Skeletal muscle tissue (tissue), 4 donors: ENCODE measurements around the gene MYO7B. TPM values are rescaled to one million over a fixed set of nuclear protein-coding genes. Genes with fewer than 3 reads are reported as not detected.

Experiments
- H3K27ac ChIP-seq: one replicate; pipeline ENCODE4 v1.7.0; 2013; ENCODE audit warnings: mild to moderate bottlenecking, low read depth, low read length, inconsistent platforms
- H3K27me3 ChIP-seq, 3 donors: one replicate each; pipeline ENCODE4 v1.7.0; 2013; ENCODE audit warnings: low read length in 3 of 3; ENCODE audit not compliant: control insufficient read depth in 3 of 3, insufficient read depth in 3 of 3
- H3K36me3 ChIP-seq, 3 donors: one replicate each; pipeline ENCODE4 v1.7.0; 2013; ENCODE audit warnings: low read length in 3 of 3; ENCODE audit not compliant: control insufficient read depth in 3 of 3, insufficient read depth in 3 of 3
- H3K4me1 ChIP-seq, 3 donors: one replicate each; pipeline ENCODE4 v1.7.0; 2013; ENCODE audit warnings: low read length in 3 of 3, mild to moderate bottlenecking in 3 of 3; ENCODE audit not compliant: control insufficient read depth in 3 of 3, insufficient read depth in 3 of 3
- H3K4me3 ChIP-seq, 3 donors: one replicate each; pipeline ENCODE4 v1.7.0; 2013; ENCODE audit warnings: low read length in 3 of 3
- H3K9ac ChIP-seq, 3 donors: one replicate each; pipeline ENCODE4 v1.7.0; 2013; ENCODE audit warnings: low read length in 3 of 3, mild to moderate bottlenecking in 3 of 3, moderate library complexity in 2 of 3, low read depth in 1 of 3
- H3K9me3 ChIP-seq, 3 donors: one replicate each; pipeline ENCODE4 v1.7.0; 2013; ENCODE audit warnings: low read length in 3 of 3; ENCODE audit not compliant: control insufficient read depth in 3 of 3
- total RNA-seq: library from RNA; depleted of rRNA; stranded (reverse); fragments of >200 nt; gene quantifications from one replicate; pipeline ENCODE4 v1.2.3, GENCODE V29; 2014
- donor health status: Osteomylitis.

The MYO7B gene
- total RNA-seq, 1 donor from 2014 or later, result 1.0 TPM

DNA sequence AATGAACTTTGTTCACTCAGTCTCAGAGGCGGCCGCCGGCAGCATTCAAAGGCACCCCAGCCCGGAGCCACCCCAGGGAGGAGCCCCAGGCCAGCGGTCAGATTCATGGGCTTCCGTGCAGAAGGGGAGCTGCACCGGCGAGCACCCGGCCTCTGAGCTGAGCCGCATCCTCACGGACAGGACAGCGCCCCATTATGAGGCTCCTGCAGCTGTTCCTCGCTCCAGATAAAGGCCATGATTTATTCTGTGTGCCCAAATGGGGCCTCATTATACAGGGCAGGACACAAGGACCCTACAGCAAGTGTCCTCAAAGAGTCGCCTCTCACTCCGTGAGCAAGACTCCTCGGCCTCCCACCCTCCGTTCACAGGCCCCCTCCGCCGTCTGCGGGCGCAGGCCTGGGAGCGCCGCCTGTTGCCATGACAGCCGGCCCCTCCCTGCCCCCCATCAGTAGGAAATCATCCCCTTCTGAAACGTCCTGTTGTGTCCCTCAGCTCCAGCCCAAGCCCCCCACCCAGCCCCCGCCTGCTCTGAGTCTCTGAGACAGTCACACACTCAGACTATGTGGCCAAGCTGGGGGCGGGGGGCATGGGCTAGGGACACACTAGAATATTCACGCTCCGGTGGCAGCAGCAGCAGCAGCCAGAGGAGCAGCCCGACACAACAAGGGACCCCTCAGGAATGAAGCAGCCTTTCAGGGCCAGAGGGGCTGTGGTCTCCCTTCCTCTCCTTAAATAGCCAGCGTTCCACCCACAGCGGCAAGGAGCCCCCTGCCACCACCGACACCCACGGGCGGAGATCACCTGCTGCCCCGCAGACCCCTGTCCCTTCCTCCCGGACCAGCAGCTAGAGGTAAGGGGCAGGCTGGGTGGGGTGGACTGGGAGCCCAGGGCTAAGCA is 110.2 kb downstream of the MYO7B start, which contains the start of gene GPR17:
Gene GPR17, plus strand, starts transcription at position 759 of the 897 bp plus-strand sequence. CDS start 4,583 bp downstream, outside the sequence.
- Histone ChIP-seq H3K27me3 (no peaks in the 10 kb centered on the region), H3K4me1 (peaks cover 25 to 50% (median 28%) of the 10 kb centered on the region in 3 donors), H3K9me3 (no peaks in the 10 kb centered on the region), H3K4me3 (no peak within 1 kb of the TSS), H3K27ac (peak within 1 kb of the TSS; percentile 19), H3K9ac (no peak within 1 kb of the TSS), H3K36me3 (peaks cover 0 to 2% (median 1%) of the 10 kb centered on the region in 3 donors)

DNA sequence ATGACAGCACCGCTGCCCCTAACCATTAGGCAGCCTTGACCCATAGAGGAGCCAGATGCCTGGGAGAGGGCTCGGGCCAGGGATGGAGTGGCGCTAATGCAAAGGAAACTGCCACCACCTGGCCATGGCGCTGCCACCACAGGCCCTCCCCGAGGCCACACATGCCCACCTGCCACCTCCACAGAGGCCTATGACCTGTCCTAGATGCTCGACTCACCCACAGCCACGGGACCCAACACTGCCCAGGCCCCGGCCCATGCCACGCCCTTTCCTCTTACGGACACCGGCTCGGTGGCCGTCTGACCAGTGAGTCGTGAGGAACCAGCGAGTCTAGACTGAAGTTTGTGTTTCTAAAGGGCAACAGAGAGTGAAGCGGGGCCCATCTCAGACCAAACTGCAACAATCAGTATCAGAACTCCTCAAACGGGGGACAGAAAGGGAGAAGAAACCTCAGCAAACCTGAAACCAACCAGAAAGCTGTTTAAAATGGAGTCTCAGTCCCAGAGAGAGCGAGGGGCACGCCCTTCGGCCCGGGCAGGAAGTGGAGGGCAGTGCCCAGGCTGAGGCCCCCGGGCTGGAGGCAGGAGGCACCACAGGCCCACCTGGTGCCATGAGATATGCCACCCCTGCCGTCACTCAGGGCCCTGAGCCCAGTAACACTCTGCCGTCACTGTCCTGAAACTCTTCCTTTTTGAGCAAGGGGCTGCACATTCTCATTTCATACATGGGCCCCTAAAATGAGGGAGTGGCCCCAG is 111.2 kb downstream of the MYO7B start:
- no peak overlapping the region for H3K4me3 ChIP-seq
- no peaks in the 10 kb centered on the region for H3K9me3 ChIP-seq
- H3K27ac ChIP-seq, result peak overlapping the region; percentile 19
- no peak overlapping the region for H3K9ac ChIP-seq
- no peaks in the 10 kb centered on the region for H3K27me3 ChIP-seq
- no peaks in the 10 kb centered on the region for H3K36me3 ChIP-seq
- H3K4me1 ChIP-seq, result peaks cover 25 to 55% (median 29%) of the 10 kb centered on the region in 3 donors

DNA sequence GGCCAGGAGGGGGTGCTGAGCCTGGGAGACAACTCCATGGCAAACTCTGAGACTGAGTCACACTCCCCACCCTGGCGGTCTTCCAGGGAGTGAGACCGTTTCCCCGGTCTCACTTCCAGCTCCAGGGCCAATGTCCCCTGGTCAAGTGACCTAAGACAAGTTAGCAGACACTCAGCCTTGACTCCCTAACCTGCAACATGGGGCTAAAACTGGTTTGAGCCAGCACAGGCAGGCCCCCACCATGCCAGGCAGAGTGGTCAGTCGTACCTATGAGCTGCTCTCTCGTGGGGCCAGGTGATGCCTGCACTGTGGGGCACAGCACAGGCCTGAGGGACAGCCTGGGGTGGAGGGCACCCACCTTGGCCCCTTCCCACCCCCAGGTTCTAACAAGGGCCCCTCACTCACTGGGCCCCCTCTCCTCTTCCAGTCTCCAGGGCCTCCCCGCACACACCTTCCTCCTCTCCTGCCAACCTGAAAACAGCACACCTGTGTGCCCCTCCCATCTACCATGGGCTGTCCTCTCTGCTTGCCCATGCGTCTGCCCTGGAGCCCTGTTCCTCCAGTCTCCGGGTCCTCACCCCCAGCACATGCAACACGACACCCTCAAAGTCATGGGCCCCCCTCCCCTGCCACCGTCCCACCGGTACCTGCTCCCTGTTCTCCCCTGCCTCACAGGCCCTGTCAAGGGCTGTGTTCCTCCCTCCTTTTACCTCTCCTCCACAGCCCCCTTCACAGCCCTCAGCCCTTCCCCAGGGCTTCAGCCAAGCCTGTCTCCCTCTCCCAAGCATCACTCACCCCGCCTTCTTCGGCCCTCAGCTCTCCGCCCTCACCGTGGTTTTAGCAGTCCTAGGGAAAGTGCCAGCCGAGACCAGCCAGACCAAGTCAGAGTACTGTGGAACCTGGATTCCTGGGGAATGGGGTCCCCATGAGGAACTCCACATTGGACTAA is 112.0 kb downstream of the MYO7B start:
- H3K9me3 ChIP-seq, result no peaks in the 10 kb centered on the region
- no peak overlapping the region for H3K27ac ChIP-seq
- H3K4me1 ChIP-seq, result peaks cover 32 to 62% (median 36%) of the 10 kb centered on the region in 3 donors
- no peaks in the 10 kb centered on the region for H3K27me3 ChIP-seq
- no peaks in the 10 kb centered on the region for H3K36me3 ChIP-seq
- no peak overlapping the region for H3K9ac ChIP-seq
- H3K4me3 ChIP-seq, result no peak overlapping the region

DNA sequence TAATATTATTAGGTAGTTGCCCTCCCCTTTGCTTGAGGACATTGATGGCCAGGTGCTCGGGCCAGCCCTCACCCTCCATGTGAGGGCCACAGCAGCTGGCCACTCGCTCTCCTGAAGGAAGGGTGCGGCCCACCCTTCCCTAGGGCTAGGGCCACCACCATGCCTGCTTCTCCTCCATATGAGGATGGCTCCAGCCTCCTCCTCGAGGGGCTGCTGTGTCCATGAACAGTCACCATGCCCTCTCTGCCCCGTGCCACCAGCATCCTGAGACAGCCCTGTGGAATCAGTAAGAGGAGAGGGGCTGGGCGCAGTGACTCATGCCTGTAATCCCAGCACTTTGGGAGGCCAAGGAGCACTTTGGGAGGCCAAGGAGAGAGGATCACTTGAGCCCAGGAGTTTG is 112.8 kb downstream of the MYO7B start:
- Histone ChIP-seq H3K27me3 (no peaks in the 10 kb centered on the region), H3K9ac (no peak overlapping the region), H3K27ac (no peak overlapping the region), H3K4me1 (peaks cover 36 to 64% (median 40%) of the 10 kb centered on the region in 3 donors), H3K36me3 (no peaks in the 10 kb centered on the region), H3K4me3 (no peak overlapping the region), H3K9me3 (no peaks in the 10 kb centered on the region)

DNA sequence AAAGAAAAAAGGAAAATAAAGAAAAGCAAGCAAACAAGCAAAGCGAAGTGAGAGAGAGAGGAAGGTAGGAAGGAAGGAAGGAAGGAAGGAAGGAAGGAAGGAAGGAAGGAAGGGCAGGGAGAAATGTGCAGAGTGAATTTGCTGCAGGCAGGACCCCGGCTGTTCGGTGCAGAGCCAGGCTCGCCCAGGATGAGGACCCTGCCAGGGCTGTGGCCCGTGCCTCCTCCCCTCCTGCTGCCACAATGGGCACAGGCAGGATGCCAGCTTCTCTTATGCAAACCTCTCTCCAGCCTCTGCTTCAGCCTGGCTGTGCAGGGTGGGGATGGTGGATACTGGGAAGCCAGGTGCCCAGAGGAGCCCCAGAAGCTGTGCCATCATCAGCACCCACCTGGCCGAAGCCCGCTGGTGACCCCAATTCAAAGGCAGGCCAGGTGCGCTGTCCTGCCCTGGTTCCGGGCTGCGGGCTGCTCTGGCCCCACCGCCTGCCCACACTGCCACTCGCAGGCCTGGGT is 113.7 kb downstream of the MYO7B start:
- Histone ChIP-seq H3K9ac (peak overlapping the region in 1 of 3 donors; percentile 54), H3K27me3 (no peaks in the 10 kb centered on the region), H3K27ac (no peak overlapping the region), H3K4me1 (peaks cover 36 to 67% (median 40%) of the 10 kb centered on the region in 3 donors), H3K9me3 (no peaks in the 10 kb centered on the region), H3K4me3 (peak overlapping the region in 1 of 3 donors; percentile 22), H3K36me3 (peaks cover 0 to 3% (median 0%) of the 10 kb centered on the region in 3 donors)

DNA sequence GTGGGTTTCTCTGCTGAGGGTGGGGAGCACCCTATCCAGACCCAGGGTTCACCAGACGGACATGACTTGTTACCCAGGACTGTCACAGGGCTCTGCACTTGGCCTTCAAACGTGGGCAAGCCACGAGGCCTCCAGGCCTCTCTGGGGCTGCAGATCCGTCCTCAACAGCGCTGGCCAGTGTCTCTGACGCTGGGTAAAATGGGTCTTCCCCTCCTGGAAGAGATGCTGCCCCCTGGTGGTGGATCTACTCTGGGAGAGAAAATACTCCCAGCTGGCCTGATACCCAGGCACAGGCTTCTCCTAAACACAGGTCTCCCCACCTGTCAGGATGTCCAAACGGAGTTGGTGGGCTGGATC is 114.2 kb downstream of the MYO7B start:
- Histone ChIP-seq H3K9ac (peak overlapping the region in 1 of 3 donors; percentile 54), H3K9me3 (no peaks in the 10 kb centered on the region), H3K4me1 (peaks cover 36 to 67% (median 40%) of the 10 kb centered on the region in 3 donors)

DNA sequence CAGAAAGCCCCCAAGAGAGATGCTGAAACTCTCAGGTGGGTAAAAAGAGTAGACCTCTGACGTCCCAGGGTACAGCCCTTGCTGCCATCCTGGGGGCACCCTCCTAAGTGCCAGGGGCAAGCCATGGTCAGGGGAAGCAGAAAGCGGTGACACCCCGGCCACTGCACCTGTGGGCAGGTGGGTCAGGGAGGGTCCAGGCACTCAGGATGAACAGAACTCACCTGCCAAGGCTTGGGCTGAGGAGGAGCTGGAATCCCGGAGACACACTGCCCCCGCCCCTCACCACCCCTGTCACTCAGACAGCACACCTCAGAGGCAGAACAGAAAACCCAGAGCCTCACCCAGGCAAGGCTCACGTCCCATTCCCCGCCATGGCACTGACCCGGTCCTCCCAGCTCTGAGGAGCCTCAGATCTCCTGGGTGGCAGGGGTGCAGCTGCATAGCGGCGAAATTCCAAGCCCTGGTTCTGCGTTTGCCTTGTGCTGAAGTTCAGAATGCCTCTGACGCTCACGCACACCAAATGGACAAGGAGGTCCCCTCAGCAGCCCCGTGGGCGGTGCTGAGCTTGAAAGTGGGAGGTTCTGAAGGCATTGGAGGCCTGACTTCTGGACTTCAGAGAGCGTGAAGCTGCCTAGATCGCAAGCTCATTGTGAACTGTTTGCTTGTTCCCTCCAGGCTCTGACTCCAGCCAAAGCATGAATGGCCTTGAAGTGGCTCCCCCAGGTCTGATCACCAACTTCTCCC is 114.7 kb downstream of the MYO7B start:
- Histone ChIP-seq H3K4me1 (peaks cover 36 to 73% (median 40%) of the 10 kb centered on the region in 3 donors), H3K36me3 (peaks cover 0 to 5% (median 3%) of the 10 kb centered on the region in 3 donors), H3K27me3 (no peaks in the 10 kb centered on the region), H3K27ac (no peak overlapping the region), H3K9ac (peak overlapping the region in 1 of 3 donors; percentile 54), H3K4me3 (peak overlapping the region in 1 of 3 donors; percentile 2), H3K9me3 (no peaks in the 10 kb centered on the region)

More for the DNA sequence above, 114.2 kb downstream of the MYO7B start:
- no peaks in the 10 kb centered on the region for H3K27me3 ChIP-seq
- H3K36me3 ChIP-seq, result peaks cover 0 to 5% (median 3%) of the 10 kb centered on the region in 3 donors
- no peak overlapping the region for H3K4me3 ChIP-seq
- H3K27ac ChIP-seq, result no peak overlapping the region

DNA sequence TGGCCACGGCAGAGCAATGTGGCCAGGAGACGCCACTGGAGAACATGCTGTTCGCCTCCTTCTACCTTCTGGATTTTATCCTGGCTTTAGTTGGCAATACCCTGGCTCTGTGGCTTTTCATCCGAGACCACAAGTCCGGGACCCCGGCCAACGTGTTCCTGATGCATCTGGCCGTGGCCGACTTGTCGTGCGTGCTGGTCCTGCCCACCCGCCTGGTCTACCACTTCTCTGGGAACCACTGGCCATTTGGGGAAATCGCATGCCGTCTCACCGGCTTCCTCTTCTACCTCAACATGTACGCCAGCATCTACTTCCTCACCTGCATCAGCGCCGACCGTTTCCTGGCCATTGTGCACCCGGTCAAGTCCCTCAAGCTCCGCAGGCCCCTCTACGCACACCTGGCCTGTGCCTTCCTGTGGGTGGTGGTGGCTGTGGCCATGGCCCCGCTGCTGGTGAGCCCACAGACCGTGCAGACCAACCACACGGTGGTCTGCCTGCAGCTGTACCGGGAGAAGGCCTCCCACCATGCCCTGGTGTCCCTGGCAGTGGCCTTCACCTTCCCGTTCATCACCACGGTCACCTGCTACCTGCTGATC is 115.4 kb downstream of the MYO7B start:
- Histone ChIP-seq H3K4me1 (peaks cover 36 to 77% (median 43%) of the 10 kb centered on the region in 3 donors), H3K27ac (no peak overlapping the region), H3K4me3 (no peak overlapping the region), H3K36me3 (peaks cover 0 to 9% (median 3%) of the 10 kb centered on the region in 3 donors), H3K9ac (no peak overlapping the region), H3K9me3 (no peaks in the 10 kb centered on the region), H3K27me3 (no peaks in the 10 kb centered on the region)
